EL (cell line): ENCODE measurements around the gene ZFAND3.
A peak's percentile ranks its signal among the peaks of the same experiment; 100 is the strongest.
"Not testable (repeated sequence)": the region's sequence is repeated elsewhere in the genome, so short reads cannot be mapped to it uniquely, and the experiment has no call there.

ENCODE experiments used
- DNase-seq: peaks from one replicate; pipeline ENCODE4 v3.0.0-alpha.2; 2016

ZFAND3 gene

DNA sequence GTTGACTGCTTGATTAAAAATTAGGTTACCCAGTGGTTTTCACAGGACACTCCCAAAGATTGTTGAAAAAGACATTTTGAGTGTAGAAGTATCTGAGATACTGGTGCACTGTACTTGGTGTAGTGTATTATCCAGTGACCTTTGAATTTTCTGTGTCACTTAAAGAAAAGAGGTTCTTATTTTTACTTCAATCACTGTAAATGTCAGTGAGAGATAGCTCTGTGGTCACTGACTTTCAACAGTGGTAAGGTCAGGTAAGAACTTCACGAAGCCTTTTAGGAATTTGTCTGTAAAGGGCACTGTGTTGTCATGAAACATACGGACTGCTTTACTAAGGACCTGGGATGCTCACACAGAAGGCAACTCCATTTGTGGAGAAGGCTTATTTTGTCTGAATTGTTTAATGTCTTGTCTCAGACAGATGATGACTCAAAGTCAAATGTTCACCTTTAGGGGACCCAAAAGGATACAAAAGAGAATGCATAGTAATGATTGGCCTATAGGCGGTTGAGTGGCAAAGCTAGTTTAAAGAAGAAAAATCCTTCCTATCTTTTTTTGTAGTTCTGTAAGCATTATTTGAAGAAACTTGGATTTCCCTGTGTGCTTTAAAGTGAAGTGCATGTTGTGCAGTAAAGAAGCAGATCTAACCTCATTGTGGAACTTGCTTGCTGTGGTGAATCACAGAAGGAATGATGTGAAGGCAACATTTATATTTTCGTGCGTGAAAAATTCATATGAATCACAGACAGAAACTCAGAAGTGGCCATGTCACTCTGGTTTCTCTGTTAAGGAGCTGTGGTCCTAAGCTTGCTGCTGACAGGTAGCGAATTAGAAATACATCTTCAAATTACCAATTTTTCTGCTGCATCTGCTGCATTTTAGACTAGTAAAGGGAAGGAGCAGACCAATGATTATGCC, 47.3 kb downstream of the ZFAND3 start:
- peak; percentile 27 for DNase-seq

DNA sequence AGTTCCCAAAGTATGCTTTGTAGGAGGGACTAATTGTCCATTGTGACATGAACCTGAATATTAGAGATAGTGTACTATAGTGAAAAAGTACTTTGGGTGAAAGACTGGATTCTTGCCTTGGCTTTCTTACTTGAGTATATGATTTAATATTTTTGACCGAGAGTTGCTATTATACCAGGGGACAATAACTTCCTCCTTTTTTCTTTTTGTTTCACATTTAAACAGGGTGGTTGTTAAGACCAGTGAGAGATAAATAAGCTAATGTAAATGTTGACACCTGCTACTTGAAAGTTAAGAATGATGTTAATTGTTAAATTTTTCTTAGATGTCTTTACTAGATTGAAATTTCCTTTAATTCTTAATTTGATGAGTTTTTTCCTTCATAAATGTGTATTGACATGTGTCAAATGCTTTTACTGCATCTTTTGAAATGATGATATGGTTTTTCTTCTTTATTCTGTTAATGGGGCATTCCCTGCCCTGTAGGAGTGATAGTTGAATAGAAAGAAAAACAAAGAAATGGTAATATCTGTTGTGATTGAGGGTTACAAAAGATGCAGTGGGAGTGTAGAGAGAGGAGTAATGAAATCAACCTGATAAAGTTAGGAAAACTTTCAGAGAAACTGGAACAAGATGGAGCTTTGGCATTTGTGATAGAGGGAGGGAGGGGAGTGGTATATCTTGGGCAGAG, 48.4 kb downstream of the ZFAND3 start:
- no peak for DNase-seq

GRCh38 chr6:37868447-37868825, 48.9 kb downstream of the ZFAND3 start:
- peak; percentile 80 for DNase-seq

- DNase-seq, result no peak
Measured at GRCh38 chr6:37871616-37872372, 52.3 kb downstream of the ZFAND3 start.

DNA sequence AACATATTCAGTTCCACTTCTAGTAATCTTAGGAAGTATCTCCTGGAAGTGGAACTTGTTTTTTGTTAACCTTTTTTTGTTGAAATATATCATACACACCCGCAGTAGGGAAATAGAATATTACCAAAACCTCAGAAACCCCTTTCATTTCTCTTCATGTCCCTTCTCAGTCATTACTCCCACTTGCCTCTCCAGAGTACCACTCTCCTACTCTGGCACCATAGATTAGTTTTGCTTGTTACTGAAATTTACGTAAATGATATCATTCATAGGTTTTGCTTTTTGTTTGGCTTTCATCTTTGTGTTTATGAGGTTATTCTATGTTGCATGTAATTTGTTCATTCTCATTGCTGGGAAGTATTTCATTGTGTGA, 52.8 kb downstream of the ZFAND3 start:
- no peak for DNase-seq

DNA sequence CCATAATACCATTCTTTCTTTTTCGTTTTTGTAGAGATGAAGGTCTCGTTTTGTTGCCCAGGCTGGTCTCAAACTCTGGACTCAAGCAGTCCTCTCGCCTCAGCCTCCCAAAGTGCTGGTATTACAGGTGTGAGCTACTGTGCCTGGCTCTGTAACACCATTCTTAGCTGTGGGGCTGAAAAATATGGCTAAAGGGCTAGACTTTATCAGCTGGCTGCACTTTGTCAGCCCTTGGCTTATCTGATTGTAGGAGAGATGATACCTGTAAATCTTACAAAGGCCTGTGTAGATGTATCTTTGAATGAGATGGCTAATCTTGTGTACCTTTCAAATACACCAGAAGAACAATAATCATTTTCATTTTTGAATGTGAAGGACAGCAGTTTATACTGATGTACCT, 55.2 kb downstream of the ZFAND3 start:
- no peak for DNase-seq

DNA sequence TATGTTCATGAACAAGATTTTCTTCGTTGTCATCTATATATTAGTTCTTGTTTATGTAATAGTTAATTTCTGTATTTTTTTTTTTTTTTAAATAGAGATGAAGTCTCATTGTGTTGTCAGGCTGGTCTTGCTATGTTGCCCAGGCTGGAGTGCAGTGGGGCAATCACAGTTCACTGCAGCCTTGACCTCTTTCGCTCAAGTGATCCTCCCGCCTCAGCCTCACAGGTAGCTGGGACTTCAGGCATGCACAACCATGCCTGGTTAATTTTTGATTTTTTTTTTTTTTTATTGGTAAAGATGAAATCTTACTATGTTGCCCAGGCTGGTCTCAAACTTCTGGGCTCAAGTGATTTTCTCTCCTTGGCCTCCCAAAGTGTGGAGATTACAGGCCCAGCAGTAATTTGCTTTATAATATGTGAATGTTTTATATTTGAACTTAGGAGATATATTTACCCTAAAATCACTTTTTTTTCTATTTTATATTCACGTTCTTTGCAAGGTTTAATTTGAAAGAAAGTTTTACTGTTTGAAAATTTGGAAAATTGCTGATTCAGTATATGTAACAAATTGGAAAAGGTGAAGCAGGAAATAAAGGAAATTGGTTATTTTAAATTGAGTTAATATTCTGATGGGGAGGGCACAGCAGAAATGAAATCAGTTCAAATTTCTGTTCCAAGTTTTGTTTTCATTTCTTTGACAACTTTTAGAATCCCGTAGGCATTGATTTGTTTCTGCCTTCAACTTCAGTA, 56.2 kb downstream of the ZFAND3 start:
- no peak for DNase-seq

GRCh38 chr6:37876843-37877242, 57.3 kb downstream of the ZFAND3 start:
- DNase-seq, result no peak

DNA sequence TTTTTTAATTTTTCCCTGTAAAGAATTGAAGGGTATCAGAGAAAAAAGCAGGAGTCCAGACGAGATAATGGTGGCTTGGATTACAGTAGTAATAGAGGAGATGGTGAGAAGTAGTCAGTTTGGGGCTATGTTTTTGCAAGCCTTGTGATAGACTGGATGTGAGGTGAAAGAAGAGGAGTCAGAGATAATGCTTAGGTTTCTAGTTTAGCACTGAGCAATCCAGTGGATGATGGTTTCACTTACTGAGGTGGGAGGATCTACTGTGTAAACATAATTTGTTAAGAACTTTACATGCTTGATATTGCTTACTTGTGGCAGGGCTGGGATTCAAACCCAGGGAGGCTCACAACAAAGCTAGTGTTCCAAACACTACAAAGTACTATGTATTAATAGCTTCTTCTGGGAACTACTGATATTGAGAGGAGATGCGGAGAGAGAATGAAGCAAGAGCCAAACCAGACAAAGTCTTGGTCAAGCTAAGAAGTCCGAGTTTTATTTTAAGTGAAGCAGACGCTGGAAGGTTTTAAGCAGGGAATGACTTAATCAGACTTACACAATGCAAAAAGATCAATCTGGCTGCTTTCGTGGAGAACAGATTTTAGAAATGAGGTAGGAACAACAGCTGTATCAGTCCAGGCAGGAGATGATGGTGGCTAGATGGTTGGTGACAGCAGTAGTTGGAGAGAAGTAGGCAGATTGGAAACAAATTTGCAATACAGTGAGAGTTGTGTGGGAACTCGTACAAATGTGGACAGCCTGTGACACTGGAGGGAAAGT, 58.0 kb downstream of the ZFAND3 start:
- DNase-seq, result no peak

- peak; percentile 21 for DNase-seq
Measured at GRCh38 chr6:37878150-37878710, 58.7 kb downstream of the ZFAND3 start.

- DNase-seq, result not testable (repeated sequence)
Measured at GRCh38 chr6:37880602-37881001, 61.1 kb downstream of the ZFAND3 start.

- no peak for DNase-seq
Measured at GRCh38 chr6:37882292-37882691, 62.8 kb downstream of the ZFAND3 start.

- peak; percentile 75 for DNase-seq
Measured at GRCh38 chr6:37882724-37883413, 63.3 kb downstream of the ZFAND3 start.

DNA sequence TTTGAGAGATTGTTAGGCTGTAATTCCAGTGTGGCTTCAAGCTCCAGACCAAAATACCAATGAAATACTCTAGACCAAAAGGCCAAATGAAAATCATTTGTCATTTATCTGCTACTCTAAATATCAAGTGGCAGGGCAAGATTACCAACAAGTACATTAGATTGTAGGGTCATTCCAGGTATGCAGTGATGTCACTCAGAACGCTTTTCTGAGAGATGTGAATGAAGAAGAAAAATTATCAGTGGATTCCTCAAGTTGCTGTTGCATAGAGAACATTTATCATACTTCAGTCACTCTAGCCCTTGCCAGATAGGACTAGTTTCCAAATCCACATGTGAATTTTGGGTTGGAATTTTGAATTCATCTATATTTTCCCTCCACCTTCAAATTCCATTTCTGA, 65.0 kb downstream of the ZFAND3 start:
- no peak for DNase-seq

DNA sequence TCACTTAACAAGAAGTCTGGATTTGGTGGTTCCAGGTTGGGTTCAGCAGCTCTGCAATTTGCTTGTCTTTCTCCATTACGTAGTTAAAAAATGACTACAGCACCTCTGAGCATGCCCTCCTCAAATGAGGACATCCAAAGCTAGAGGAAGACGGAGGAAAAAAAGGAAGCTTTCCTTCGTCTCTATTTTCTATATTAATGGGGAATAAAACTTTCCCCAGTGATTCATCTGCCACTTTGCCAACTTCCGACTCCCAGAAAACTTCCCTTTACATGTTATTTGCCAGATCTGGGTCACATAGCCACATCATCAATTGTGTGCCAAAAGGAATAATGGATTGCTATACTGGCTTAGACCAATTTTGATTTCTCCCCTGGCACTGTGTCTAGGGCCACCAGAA, 69.5 kb downstream of the ZFAND3 start:
- DNase-seq, result no peak

DNA sequence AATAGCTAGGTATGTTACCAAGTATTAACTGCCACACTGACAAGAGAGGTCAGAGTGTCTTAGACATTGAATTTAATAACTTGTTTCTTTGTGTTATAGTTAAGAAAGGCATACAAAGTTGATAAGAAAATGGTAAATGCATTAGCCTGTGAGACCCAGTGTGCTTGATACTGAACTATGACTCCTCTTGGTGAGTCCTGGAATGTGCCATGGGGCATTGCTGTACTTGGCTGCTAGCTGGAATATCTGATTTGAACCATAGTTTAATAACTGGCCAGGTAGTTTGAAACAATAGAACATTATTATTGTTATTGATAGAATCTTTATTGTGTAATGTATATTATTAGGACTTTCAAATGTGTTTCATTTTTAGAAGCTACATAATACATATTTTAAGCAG, 70.0 kb downstream of the ZFAND3 start:
- no peak for DNase-seq

GRCh38 chr6:37891072-37891471, 71.5 kb downstream of the ZFAND3 start:
- DNase-seq, result no peak

DNA sequence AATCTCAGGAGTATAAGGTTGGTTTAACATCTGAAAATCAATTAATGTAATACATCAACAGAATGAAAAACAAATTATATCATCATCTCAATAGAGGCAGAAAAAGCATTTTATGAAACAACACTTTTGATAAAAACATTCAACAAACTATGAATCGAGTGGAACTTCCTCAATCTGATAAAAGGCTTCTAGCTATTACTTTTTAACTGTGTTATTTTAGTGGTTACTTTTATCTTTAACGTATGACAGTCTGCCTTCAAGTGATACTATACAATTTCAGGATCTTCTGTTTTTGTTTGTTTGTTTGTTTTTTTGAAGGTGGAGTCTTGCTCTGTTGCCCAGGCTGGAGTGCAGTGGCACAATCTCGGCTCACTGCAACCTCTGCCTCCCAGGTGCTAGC, 73.7 kb downstream of the ZFAND3 start:
- DNase-seq, result no peak

- DNase-seq, result not testable (repeated sequence)
Measured at GRCh38 chr6:37893734-37894133, 74.2 kb downstream of the ZFAND3 start.

- DNase-seq, result no peak
Measured at GRCh38 chr6:37894585-37894984, 75.1 kb downstream of the ZFAND3 start.

DNA sequence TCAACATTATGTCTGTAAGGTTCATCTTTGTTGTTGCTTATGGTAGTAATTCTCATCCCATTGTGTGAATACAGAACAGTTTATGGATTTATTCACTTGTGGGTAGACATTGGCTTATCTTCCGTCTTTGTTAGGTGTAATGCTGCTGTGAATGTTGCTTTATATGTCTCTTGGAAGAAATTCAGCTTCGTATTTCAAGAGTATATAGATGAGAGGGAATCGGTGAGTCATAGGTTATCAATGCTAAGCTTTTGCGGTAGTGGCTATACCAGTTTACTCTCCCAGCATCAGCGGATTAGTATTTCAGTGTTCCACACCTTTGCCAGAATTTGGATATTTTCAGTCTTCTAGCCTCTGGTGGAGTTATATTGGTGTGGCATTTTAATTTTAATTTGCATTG, 77.8 kb downstream of the ZFAND3 start:
- peak; percentile 46 for DNase-seq
